ENCODE measurements around the gene ZYG11B. TPM values are rescaled to one million over a fixed set of nuclear protein-coding genes. Genes with fewer than 3 reads are reported as not detected.
A peak's percentile ranks its signal among the peaks of the same experiment; 100 is the strongest.
"Not testable (repeated sequence)": the region's sequence is repeated elsewhere in the genome, so short reads cannot be mapped to it uniquely, and the experiment has no call there.

The ZYG11B gene
- total and polyA plus RNA-seq, 3 experiments from 2014 or later = 11.2 to 11.9 (median 11.5) TPM

- Histone ChIP-seq H3K27me3 (ENCODE audit: insufficient read depth, low read length, poor library complexity, severe bottlenecking) (no peaks in the 10 kb centered on the region), H3K4me3 (ENCODE audit: low read length) (no peak overlapping the region), H3K9me3 (ENCODE audit: low read length) (no peaks in the 10 kb centered on the region), H3K36me3 (ENCODE audit: insufficient read depth, low read length) (no peaks in the 10 kb centered on the region), H3K4me1 (ENCODE audit: insufficient read depth, low read length) (no peaks in the 10 kb centered on the region), H3K27ac (ENCODE audit: low read depth, low read length) (no peak overlapping the region)
- H3K4me1 Mint-ChIP-seq = no peaks in the 10 kb centered on the region
- POLR2A ChIA-PET = no interaction called here
- peaks cover 0 to 2% of the 10 kb centered on the region in 2 donors for H3K27me3 Mint-ChIP-seq
- H3K4me3 Mint-ChIP-seq = no peak overlapping the region
- no peak for DNase-seq
- no peak overlapping the region for H3K27ac Mint-ChIP-seq
- no peaks in the 10 kb centered on the region for H3K36me3 Mint-ChIP-seq
- no peaks in the 10 kb centered on the region for H3K9me3 Mint-ChIP-seq
- CTCF ChIA-PET = no interaction called here
Measured at GRCh38 chr1:52713590-52713989, 12.7 kb upstream of the ZYG11B start.

GRCh38 chr1:52715296-52715695 lies 11.0 kb upstream of the ZYG11B start:
- DNase-seq; H3K4me1 Mint-ChIP-seq; H3K4me1 ChIP-seq (ENCODE audit: insufficient read depth, low read length); H3K27me3 ChIP-seq (ENCODE audit: insufficient read depth, low read length, poor library complexity, severe bottlenecking); H3K9me3 ChIP-seq (ENCODE audit: low read length); H3K9me3 Mint-ChIP-seq; H3K4me3 ChIP-seq (ENCODE audit: low read length); H3K4me3 Mint-ChIP-seq; H3K36me3 ChIP-seq (ENCODE audit: insufficient read depth, low read length); H3K27me3 Mint-ChIP-seq; H3K27ac Mint-ChIP-seq; H3K27ac ChIP-seq (ENCODE audit: low read depth, low read length); CTCF ChIA-PET; H3K36me3 Mint-ChIP-seq: not testable (repeated sequence)
- POLR2A ChIA-PET = interaction anchor here (1.1 kb wide), 1 partner anchor 348 kb away, joined by 8 read pairs; no protein-coding TSS in a partner anchor

GRCh38 chr1:52723260-52723659 lies 3.0 kb upstream of the ZYG11B start:
- Histone ChIP-seq H3K27me3 (ENCODE audit: insufficient read depth, low read length, poor library complexity, severe bottlenecking) (no peaks in the 10 kb centered on the region), H3K27ac (ENCODE audit: low read depth, low read length) (no peak overlapping the region), H3K36me3 (ENCODE audit: insufficient read depth, low read length) (no peaks in the 10 kb centered on the region), H3K9me3 (ENCODE audit: low read length) (no peaks in the 10 kb centered on the region), H3K4me1 (ENCODE audit: insufficient read depth, low read length) (peaks cover 17% of the 10 kb centered on the region), H3K4me3 (ENCODE audit: low read length) (no peak overlapping the region)
- H3K4me3 Mint-ChIP-seq = peak overlapping the region in 2 of 7 donors; percentile 3 to 62
- H3K27ac Mint-ChIP-seq = peak overlapping the region in 2 of 8 donors; percentile 7 to 16
- ChIA-PET POLR2A (interaction anchor here (0.5 to 0.6 kb wide), 2 partner anchors 98 to 322 kb away, joined by 3 to 8 read pairs; no protein-coding TSS in a partner anchor), CTCF (no interaction called here)
- H3K36me3 Mint-ChIP-seq = peaks cover 0 to 8% (median 0%) of the 10 kb centered on the region in 3 donors
- H3K4me1 Mint-ChIP-seq = peaks cover 24 to 29% (median 29%) of the 10 kb centered on the region in 3 donors
- DNase-seq = no peak
- peaks cover 3 to 12% of the 10 kb centered on the region in 2 donors for H3K27me3 Mint-ChIP-seq
- no peaks in the 10 kb centered on the region for H3K9me3 Mint-ChIP-seq

GRCh38 chr1:52725903-52726264 lies 369 bp upstream of the ZYG11B start:
- Mint-ChIP-seq H3K36me3 (peaks cover 0 to 9% (median 0%) of the 10 kb centered on the region in 3 donors), H3K4me3 (peak overlapping the region; percentile 73 to 97 (median 83)), H3K4me1 (peaks cover 32 to 41% (median 40%) of the 10 kb centered on the region in 3 donors), H3K27ac (peak overlapping the region; percentile 8 to 88 (median 62)), H3K27me3 (peaks cover 3 to 12% of the 10 kb centered on the region in 2 donors), H3K9me3 (no peaks in the 10 kb centered on the region)
- POLR2A ChIA-PET = interaction anchor here (0.6 to 2.3 kb wide), 6 partner anchors 22 to 1220 kb away, joined by 3 to 15 read pairs (median 3); partner anchors contain the start of gene IFT25
- no peak for DNase-seq
- CTCF ChIA-PET = interaction anchor here (1.2 to 1.6 kb wide), 3 partner anchors 24 to 455 kb away, joined by 3 to 5 read pairs (median 3); partner anchors contain the start of gene COA7
- Histone ChIP-seq H3K27me3 (ENCODE audit: insufficient read depth, low read length, poor library complexity, severe bottlenecking) (no peaks in the 10 kb centered on the region), H3K4me3 (ENCODE audit: low read length) (peak overlapping the region; percentile 87), H3K4me1 (ENCODE audit: insufficient read depth, low read length) (peaks cover 18% of the 10 kb centered on the region), H3K27ac (ENCODE audit: low read depth, low read length) (peak overlapping the region; percentile 33), H3K36me3 (ENCODE audit: insufficient read depth, low read length) (no peaks in the 10 kb centered on the region), H3K9me3 (ENCODE audit: low read length) (no peaks in the 10 kb centered on the region)

GRCh38 chr1:52727114-52727586 lies 897 bp downstream of the ZYG11B start:
- Histone ChIP-seq H3K36me3 (ENCODE audit: insufficient read depth, low read length) (no peaks in the 10 kb centered on the region), H3K27me3 (ENCODE audit: insufficient read depth, low read length, poor library complexity, severe bottlenecking) (no peaks in the 10 kb centered on the region), H3K9me3 (ENCODE audit: low read length) (no peaks in the 10 kb centered on the region), H3K27ac (ENCODE audit: low read depth, low read length) (peak overlapping the region; percentile 76), H3K4me3 (ENCODE audit: low read length) (peak overlapping the region; percentile 87), H3K4me1 (ENCODE audit: insufficient read depth, low read length) (peaks cover 18% of the 10 kb centered on the region)
- H3K9me3 Mint-ChIP-seq = no peaks in the 10 kb centered on the region
- peaks cover 0 to 14% (median 0%) of the 10 kb centered on the region in 3 donors for H3K36me3 Mint-ChIP-seq
- ChIA-PET POLR2A (interaction anchor here (1.1 to 2.3 kb wide), 2 partner anchors 24 kb away, joined by 5 to 15 read pairs; no protein-coding TSS in a partner anchor), CTCF (interaction anchor here (1.6 kb wide), 1 partner anchor 28 kb away, joined by 5 read pairs; the partner anchor contains the start of gene COA7)
- peak in 1 of 5 donors; percentile 6 for DNase-seq
- H3K27me3 Mint-ChIP-seq = peaks cover 3 to 12% of the 10 kb centered on the region in 2 donors
- H3K27ac Mint-ChIP-seq = peak overlapping the region; percentile 84 to 95 (median 90)
- peak overlapping the region; percentile 83 to 97 (median 92) for H3K4me3 Mint-ChIP-seq
- H3K4me1 Mint-ChIP-seq = peaks cover 33 to 48% (median 40%) of the 10 kb centered on the region in 3 donors

- Mint-ChIP-seq H3K4me3 (peak overlapping the region; percentile 71 to 97 (median 89)), H3K36me3 (peaks cover 0 to 14% (median 0%) of the 10 kb centered on the region in 3 donors), H3K4me1 (peaks cover 33 to 48% (median 40%) of the 10 kb centered on the region in 3 donors), H3K27me3 (peaks cover 3 to 7% of the 10 kb centered on the region in 2 donors), H3K27ac (peak overlapping the region in 4 of 8 donors; percentile 37 to 87 (median 65)), H3K9me3 (no peaks in the 10 kb centered on the region)
- Histone ChIP-seq H3K27ac (ENCODE audit: low read depth, low read length) (no peak overlapping the region), H3K27me3 (ENCODE audit: insufficient read depth, low read length, poor library complexity, severe bottlenecking) (no peaks in the 10 kb centered on the region), H3K4me3 (ENCODE audit: low read length) (no peak overlapping the region), H3K4me1 (ENCODE audit: insufficient read depth, low read length) (peaks cover 18% of the 10 kb centered on the region), H3K36me3 (ENCODE audit: insufficient read depth, low read length) (no peaks in the 10 kb centered on the region), H3K9me3 (ENCODE audit: low read length) (no peaks in the 10 kb centered on the region)
- POLR2A ChIA-PET = interaction anchor here (1.1 kb wide), 1 partner anchor 25 kb away, joined by 5 read pairs; no protein-coding TSS in a partner anchor
- CTCF ChIA-PET = no interaction called here
- DNase-seq = no peak
Measured at GRCh38 chr1:52727956-52728656, 1.9 kb downstream of the ZYG11B start.

GRCh38 chr1:52733368-52733767 lies 7.1 kb downstream of the ZYG11B start:
- H3K4me1 Mint-ChIP-seq = peaks cover 20 to 38% (median 31%) of the 10 kb centered on the region in 3 donors
- no peak for DNase-seq
- Histone ChIP-seq H3K27ac (ENCODE audit: low read depth, low read length) (no peak overlapping the region), H3K9me3 (ENCODE audit: low read length) (no peaks in the 10 kb centered on the region), H3K27me3 (ENCODE audit: insufficient read depth, low read length, poor library complexity, severe bottlenecking) (no peaks in the 10 kb centered on the region), H3K4me1 (ENCODE audit: insufficient read depth, low read length) (peaks cover under 1% of the 10 kb centered on the region), H3K4me3 (ENCODE audit: low read length) (no peak overlapping the region), H3K36me3 (ENCODE audit: insufficient read depth, low read length) (no peaks in the 10 kb centered on the region)
- POLR2A ChIA-PET = no interaction called here
- no peaks in the 10 kb centered on the region for H3K9me3 Mint-ChIP-seq
- CTCF ChIA-PET = no interaction called here
- H3K36me3 Mint-ChIP-seq = peaks cover 0 to 14% (median 0%) of the 10 kb centered on the region in 3 donors
- H3K27me3 Mint-ChIP-seq = no peaks in the 10 kb centered on the region
- H3K27ac Mint-ChIP-seq = peak overlapping the region in 1 of 8 donors; percentile 33
- H3K4me3 Mint-ChIP-seq = no peak overlapping the region

GRCh38 chr1:52735371-52735770 lies 9.1 kb downstream of the ZYG11B start:
- H3K4me1 ChIP-seq (ENCODE audit: insufficient read depth, low read length); H3K9me3 Mint-ChIP-seq; H3K27ac ChIP-seq (ENCODE audit: low read depth, low read length); DNase-seq; H3K4me3 Mint-ChIP-seq; H3K9me3 ChIP-seq (ENCODE audit: low read length); H3K36me3 ChIP-seq (ENCODE audit: insufficient read depth, low read length); H3K27me3 Mint-ChIP-seq; H3K4me3 ChIP-seq (ENCODE audit: low read length); CTCF ChIA-PET; H3K27me3 ChIP-seq (ENCODE audit: insufficient read depth, low read length, poor library complexity, severe bottlenecking): not testable (repeated sequence)
- peaks cover 16 to 39% (median 34%) of the 10 kb centered on the region in 3 donors for H3K4me1 Mint-ChIP-seq
- peaks cover 0 to 13% (median 0%) of the 10 kb centered on the region in 3 donors for H3K36me3 Mint-ChIP-seq
- POLR2A ChIA-PET = interaction anchor here (0.6 kb wide), 1 partner anchor 80 kb away, joined by 9 read pairs; no protein-coding TSS in a partner anchor
- H3K27ac Mint-ChIP-seq = peak overlapping the region in 2 of 8 donors; percentile 19 to 43

Data from CD8-positive, alpha-beta memory T cell (primary cell).